Activated T-helper 2 cell treated with anti-CD3 and anti-CD28 coated beads, Interferon-gamma antibody, Interleukin-2, Interleukin-4, amounts not matched to agents 10 μg/mL and 5 μg/mL and 100 μg/mL, durations not matched to agents 14 hours and 24 hours and 36 hours (primary cell): ENCODE data around the gene PLEKHN1. TPM values are rescaled to one million over a fixed set of nuclear protein-coding genes. Genes with fewer than 3 reads are reported as not detected.
A peak's percentile ranks its signal among the peaks of the same experiment; 100 is the strongest.
"Not testable (repeated sequence)": the region's sequence is repeated elsewhere in the genome, so short reads cannot be mapped to it uniquely, and the experiment has no call there.

Experiments
- DNase-seq: peaks from one replicate; pipeline ENCODE4 v3.0.0; 2021; ENCODE audit warnings: low spot score
- H3K27ac Mint-ChIP-seq: one replicate; pipeline ENCODE4 v1.8.0; 2021; ENCODE audit warnings: mixed read lengths
- H3K27me3 Mint-ChIP-seq: one replicate; pipeline ENCODE4 v1.8.0; 2021; ENCODE audit warnings: low read depth, mixed read lengths
- H3K36me3 Mint-ChIP-seq: one replicate; pipeline ENCODE4 v1.8.0; 2021; ENCODE audit warnings: low read depth, mixed read lengths
- H3K4me1 Mint-ChIP-seq: one replicate; pipeline ENCODE4 v1.8.0; 2021; ENCODE audit warnings: low read depth, mixed read lengths
- H3K4me3 Mint-ChIP-seq: one replicate; pipeline ENCODE4 v1.8.0; 2021; ENCODE audit warnings: low read depth, mild to moderate bottlenecking, moderate library complexity, mixed read lengths
- H3K9me3 Mint-ChIP-seq: one replicate; pipeline ENCODE4 v1.8.0; 2021; ENCODE audit warnings: mixed read lengths
- intact Hi-C: fragments of 100-400 bp; cut with micrococcal nuclease; formaldehyde crosslinking; loops from one replicate; pipeline ENCODE4 v1.15.1; 2023
- total RNA-seq: library from RNA; stranded (reverse); gene quantifications from 2 replicates; pipeline ENCODE4 v1.2.3, GENCODE V29; 2022

Gene PLEKHN1
- total RNA-seq, 1 donor from 2014 or later, result 3.7 TPM

- no peaks in the 10 kb centered on the region for H3K9me3 Mint-ChIP-seq
- no peaks in the 10 kb centered on the region for H3K36me3 Mint-ChIP-seq
- no peak overlapping the region for H3K27ac Mint-ChIP-seq
- H3K4me3 Mint-ChIP-seq, result no peak overlapping the region
- intact Hi-C loops, result no loop called here
- peaks cover 15% of the 10 kb centered on the region for H3K27me3 Mint-ChIP-seq
- no peak for DNase-seq
- H3K4me1 Mint-ChIP-seq, result peaks cover 2% of the 10 kb centered on the region
Observed at GRCh38 chr1:973459-974292, 7.4 kb downstream of the PLEKHN1 start.

GRCh38 chr1:974293-974640, 8.0 kb downstream of the PLEKHN1 start:
- intact Hi-C loops, result no loop called here
- H3K27me3 Mint-ChIP-seq, result peaks cover 15% of the 10 kb centered on the region
- no peaks in the 10 kb centered on the region for H3K36me3 Mint-ChIP-seq
- DNase-seq, result no peak
- H3K4me3 Mint-ChIP-seq, result no peak overlapping the region
- H3K4me1 Mint-ChIP-seq, result peaks cover 2% of the 10 kb centered on the region
- no peak overlapping the region for H3K27ac Mint-ChIP-seq
- H3K9me3 Mint-ChIP-seq, result no peaks in the 10 kb centered on the region

- Mint-ChIP-seq H3K4me1 (peaks cover 2% of the 10 kb centered on the region), H3K4me3 (no peak overlapping the region), H3K9me3 (no peaks in the 10 kb centered on the region), H3K27me3 (peaks cover 10% of the 10 kb centered on the region), H3K27ac (no peak overlapping the region), H3K36me3 (no peaks in the 10 kb centered on the region)
- DNase-seq, result no peak
- intact Hi-C loops, result no loop called here
Observed at GRCh38 chr1:974687-975328, 8.5 kb downstream of the PLEKHN1 start.

- intact Hi-C loops, result no loop called here
- DNase-seq, result no peak
- Mint-ChIP-seq H3K36me3 (no peaks in the 10 kb centered on the region), H3K9me3 (no peaks in the 10 kb centered on the region), H3K4me3 (no peak overlapping the region), H3K4me1 (peaks cover 2% of the 10 kb centered on the region), H3K27ac (no peak overlapping the region), H3K27me3 (peaks cover 10% of the 10 kb centered on the region)
Observed at GRCh38 chr1:975365-975764, 9.1 kb downstream of the PLEKHN1 start.

GRCh38 chr1:975896-976683, 9.8 kb downstream of the PLEKHN1 start:
- intact Hi-C loops, result loop anchor here (1.0 kb wide), 1 partner anchor 70 kb away; no protein-coding TSS in a partner anchor
- H3K27me3 Mint-ChIP-seq, result peaks cover 10% of the 10 kb centered on the region
- no peaks in the 10 kb centered on the region for H3K36me3 Mint-ChIP-seq
- H3K27ac Mint-ChIP-seq, result no peak overlapping the region
- peak; percentile 57 for DNase-seq
- no peak overlapping the region for H3K4me3 Mint-ChIP-seq
- H3K9me3 Mint-ChIP-seq, result no peaks in the 10 kb centered on the region
- H3K4me1 Mint-ChIP-seq, result peaks cover 2% of the 10 kb centered on the region

- not testable (repeated sequence) for H3K36me3 Mint-ChIP-seq, H3K4me1 Mint-ChIP-seq, DNase-seq, H3K4me3 Mint-ChIP-seq, H3K27ac Mint-ChIP-seq, H3K9me3 Mint-ChIP-seq
- H3K27me3 Mint-ChIP-seq, result peaks cover 10% of the 10 kb centered on the region
- intact Hi-C loops, result loop anchor here (1.0 kb wide), 1 partner anchor 70 kb away; no protein-coding TSS in a partner anchor
Observed at GRCh38 chr1:976791-977190, 10.5 kb downstream of the PLEKHN1 start.

GRCh38 chr1:978069-978834, 12.0 kb downstream of the PLEKHN1 start:
- H3K27ac Mint-ChIP-seq, result no peak overlapping the region
- no peaks in the 10 kb centered on the region for H3K36me3 Mint-ChIP-seq
- H3K4me3 Mint-ChIP-seq, result no peak overlapping the region
- H3K4me1 Mint-ChIP-seq, result peaks cover 2% of the 10 kb centered on the region
- no peaks in the 10 kb centered on the region for H3K9me3 Mint-ChIP-seq
- no peak for DNase-seq
- peaks cover 10% of the 10 kb centered on the region for H3K27me3 Mint-ChIP-seq
- intact Hi-C loops, result no loop called here

GRCh38 chr1:978835-979743, 12.8 kb downstream of the PLEKHN1 start:
- no peaks in the 10 kb centered on the region for H3K36me3 Mint-ChIP-seq
- intact Hi-C loops, result no loop called here
- no peak overlapping the region for H3K27ac Mint-ChIP-seq
- H3K27me3 Mint-ChIP-seq, result peaks cover 13% of the 10 kb centered on the region
- no peak for DNase-seq
- peaks cover 2% of the 10 kb centered on the region for H3K4me1 Mint-ChIP-seq
- no peaks in the 10 kb centered on the region for H3K9me3 Mint-ChIP-seq
- H3K4me3 Mint-ChIP-seq, result no peak overlapping the region

- Mint-ChIP-seq H3K4me1 (peaks cover 2% of the 10 kb centered on the region), H3K9me3 (no peaks in the 10 kb centered on the region), H3K4me3 (no peak overlapping the region), H3K36me3 (no peaks in the 10 kb centered on the region), H3K27me3 (peaks cover 13% of the 10 kb centered on the region), H3K27ac (no peak overlapping the region)
- intact Hi-C loops, result no loop called here
- DNase-seq, result no peak
Observed at GRCh38 chr1:979744-980072, 13.4 kb downstream of the PLEKHN1 start.

- H3K27ac Mint-ChIP-seq, result no peak overlapping the region
- peaks cover 2% of the 10 kb centered on the region for H3K4me1 Mint-ChIP-seq
- H3K27me3 Mint-ChIP-seq, result peaks cover 12% of the 10 kb centered on the region
- no peaks in the 10 kb centered on the region for H3K9me3 Mint-ChIP-seq
- H3K36me3 Mint-ChIP-seq, result no peaks in the 10 kb centered on the region
- intact Hi-C loops, result no loop called here
- DNase-seq, result no peak
- no peak overlapping the region for H3K4me3 Mint-ChIP-seq
Observed at GRCh38 chr1:980137-980571, 13.9 kb downstream of the PLEKHN1 start.

GRCh38 chr1:980602-981395, 14.5 kb downstream of the PLEKHN1 start:
- H3K27ac Mint-ChIP-seq, result no peak overlapping the region
- H3K4me1 Mint-ChIP-seq, result peaks cover 2% of the 10 kb centered on the region
- no peaks in the 10 kb centered on the region for H3K9me3 Mint-ChIP-seq
- intact Hi-C loops, result no loop called here
- DNase-seq, result no peak
- H3K27me3 Mint-ChIP-seq, result peaks cover 16% of the 10 kb centered on the region
- no peak overlapping the region for H3K4me3 Mint-ChIP-seq
- H3K36me3 Mint-ChIP-seq, result no peaks in the 10 kb centered on the region
